CD4-positive, alpha-beta T cell treated with Interleukin-6 at 100 ng/mL for 8 hours (primary cell): ENCODE measurements around the gene HNF1A.
"Not testable (repeated sequence)": the region's sequence is repeated elsewhere in the genome, so short reads cannot be mapped to it uniquely, and the experiment has no call there.

ENCODE experiments used
- DNase-seq: peaks from one replicate; pipeline ENCODE4 v3.0.0-alpha.2; 2020; ENCODE audit warnings: mixed read lengths, low spot score

HNF1A gene, protein sequence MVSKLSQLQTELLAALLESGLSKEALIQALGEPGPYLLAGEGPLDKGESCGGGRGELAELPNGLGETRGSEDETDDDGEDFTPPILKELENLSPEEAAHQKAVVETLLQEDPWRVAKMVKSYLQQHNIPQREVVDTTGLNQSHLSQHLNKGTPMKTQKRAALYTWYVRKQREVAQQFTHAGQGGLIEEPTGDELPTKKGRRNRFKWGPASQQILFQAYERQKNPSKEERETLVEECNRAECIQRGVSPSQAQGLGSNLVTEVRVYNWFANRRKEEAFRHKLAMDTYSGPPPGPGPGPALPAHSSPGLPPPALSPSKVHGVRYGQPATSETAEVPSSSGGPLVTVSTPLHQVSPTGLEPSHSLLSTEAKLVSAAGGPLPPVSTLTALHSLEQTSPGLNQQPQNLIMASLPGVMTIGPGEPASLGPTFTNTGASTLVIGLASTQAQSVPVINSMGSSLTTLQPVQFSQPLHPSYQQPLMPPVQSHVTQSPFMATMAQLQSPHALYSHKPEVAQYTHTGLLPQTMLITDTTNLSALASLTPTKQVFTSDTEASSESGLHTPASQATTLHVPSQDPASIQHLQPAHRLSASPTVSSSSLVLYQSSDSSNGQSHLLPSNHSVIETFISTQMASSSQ

DNA sequence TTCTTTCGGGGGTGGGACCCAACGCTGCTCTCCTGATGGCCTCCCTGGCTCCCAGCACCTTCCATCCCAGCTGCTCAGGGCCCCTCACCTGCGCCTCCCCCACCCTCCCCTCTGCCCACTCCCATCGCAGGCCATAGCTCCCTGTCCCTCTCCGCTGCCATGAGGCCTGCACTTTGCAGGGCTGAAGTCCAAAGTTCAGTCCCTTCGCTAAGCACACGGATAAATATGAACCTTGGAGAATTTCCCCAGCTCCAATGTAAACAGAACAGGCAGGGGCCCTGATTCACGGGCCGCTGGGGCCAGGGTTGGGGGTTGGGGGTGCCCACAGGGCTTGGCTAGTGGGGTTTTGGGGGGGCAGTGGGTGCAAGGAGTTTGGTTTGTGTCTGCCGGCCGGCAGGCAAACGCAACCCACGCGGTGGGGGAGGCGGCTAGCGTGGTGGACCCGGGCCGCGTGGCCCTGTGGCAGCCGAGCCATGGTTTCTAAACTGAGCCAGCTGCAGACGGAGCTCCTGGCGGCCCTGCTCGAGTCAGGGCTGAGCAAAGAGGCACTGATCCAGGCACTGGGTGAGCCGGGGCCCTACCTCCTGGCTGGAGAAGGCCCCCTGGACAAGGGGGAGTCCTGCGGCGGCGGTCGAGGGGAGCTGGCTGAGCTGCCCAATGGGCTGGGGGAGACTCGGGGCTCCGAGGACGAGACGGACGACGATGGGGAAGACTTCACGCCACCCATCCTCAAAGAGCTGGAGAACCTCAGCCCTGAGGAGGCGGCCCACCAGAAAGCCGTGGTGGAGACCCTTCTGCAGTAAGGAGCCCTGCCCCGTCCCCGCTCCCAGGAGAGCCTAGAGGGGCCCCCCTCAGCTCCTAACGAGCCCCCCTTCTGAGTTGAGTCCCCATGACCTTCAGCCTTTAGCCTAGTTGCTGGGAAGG, at the start of gene HNF1A:
HNF1A (plus strand) TSS at position 248 of the 924 bp plus-strand sequence; CDS start at position 474, 226 bp downstream.
- DNase-seq: no peak

DNA sequence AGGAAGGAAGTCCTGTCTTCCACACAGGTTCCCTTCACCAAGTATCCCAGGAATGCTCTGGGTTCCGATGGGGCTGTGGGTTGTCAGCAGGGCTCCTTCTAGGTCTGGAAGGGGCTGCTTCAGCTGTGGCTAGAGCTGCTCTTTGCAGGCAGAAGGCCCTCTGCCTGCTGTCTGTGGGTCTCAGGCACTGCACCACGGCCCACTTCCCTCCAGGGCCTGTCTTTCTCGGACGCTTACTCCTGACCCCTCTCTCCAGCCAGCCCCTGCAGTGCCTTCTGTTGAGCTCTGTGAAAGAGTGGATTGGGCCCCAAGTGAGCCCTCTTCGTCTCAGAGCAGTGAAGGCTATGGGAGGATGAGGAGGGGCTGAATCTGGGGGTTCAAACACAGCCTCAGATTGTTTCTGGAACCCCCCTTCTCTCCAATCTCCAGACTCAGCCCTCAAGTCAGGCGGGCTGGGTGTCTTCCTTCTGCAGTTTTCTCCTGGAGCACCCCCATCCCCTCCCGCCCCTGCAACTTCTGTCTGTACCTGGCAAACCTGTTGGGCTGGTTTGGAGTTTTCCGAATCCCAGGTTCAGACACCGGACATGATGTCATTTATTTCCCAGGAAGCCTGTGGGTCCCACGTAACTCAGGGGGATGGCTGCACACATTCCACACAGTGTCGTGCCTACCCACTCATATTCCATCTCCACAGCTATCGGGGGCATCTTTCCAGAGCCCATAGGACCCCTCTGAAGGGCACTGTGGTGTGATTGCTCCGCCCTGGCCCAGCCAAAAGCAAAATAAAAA, 49.3 kb upstream of the HNF1A start:
- no peak for DNase-seq

DNA sequence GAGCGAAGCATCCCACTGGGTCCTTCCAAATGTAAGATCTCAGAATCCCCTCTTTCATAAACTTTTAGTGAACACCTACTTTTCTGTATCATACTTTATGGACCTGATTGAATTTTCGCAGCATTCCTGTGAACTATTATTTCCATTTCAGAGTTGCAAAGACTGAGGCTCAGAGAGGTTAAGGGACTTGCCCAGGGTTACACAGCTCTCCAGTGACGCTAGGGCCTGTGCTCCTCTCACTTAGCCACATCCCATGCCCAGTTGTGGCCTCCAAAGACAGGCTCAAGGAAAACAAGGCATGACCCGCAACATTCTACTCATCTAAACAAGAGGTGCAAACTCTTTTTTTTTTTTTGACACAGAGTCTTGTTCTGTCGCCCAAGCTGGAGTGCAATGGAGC, 48.3 kb upstream of the HNF1A start:
- no peak for DNase-seq

DNA sequence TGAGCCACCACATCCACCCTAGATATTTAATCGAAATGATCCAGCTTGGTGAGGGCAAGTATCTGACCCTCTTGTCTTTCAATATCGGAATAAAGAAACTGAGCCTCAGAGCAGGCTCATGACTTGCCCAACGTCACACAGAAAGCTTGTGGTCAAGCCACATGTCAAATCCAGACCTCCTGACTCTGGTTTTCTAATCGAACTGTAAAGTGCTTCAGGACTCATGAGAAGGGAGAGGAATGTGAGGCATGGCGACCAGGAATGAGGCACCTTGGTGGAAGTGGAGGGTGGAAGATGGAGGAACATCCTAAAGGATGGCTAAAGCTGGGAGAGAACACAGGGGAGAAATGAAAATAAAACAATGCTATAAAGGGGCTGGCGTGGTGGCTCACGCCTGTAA, 46.3 kb upstream of the HNF1A start:
- no peak for DNase-seq

DNA sequence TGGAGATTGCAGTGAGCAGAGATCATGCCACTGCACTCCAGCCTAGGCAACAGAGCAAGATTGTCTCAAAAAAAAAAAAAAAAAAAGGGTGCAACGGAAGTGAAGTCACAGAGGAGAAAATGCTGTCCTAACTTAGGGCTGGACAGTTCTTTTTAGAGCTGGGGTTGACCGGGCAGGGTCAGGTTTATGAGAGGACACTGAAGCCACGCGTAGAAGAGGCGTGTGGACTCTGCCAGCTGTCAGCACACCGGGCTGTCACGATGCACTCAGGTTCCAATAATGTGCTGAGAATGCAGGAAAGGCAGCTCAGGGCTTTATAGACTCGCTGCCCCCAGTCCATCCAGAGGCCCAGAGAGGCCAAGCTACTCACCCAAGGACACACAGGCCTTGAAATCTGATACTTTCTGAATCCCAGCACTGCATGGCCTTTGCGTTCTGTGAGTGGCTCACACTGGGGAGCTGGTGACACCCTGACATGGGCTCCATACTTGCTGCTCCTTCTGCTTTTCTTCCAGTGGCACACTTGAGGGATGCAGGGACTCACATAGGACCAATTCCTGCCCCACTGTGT, 45.3 kb upstream of the HNF1A start:
- no peak for DNase-seq

DNA sequence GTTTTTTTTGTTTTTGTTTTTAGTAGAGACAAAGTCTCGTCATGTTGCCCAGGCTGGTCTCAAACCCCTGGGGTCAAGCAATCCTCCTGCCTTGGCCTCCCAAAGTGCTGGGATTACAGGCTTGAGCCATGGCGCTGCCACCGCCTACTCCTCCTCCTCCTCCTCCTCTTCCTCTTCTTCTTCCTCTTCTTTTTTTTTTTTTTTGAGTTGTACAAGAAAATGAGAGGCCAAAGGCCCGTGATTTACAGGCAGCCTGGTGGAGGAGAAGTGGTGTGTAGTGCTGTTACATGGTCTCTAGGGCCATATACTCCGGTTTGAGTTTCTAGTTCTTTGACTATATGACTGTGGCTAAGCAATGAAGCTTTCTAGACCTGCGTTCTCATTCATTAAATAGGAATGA, 44.6 kb upstream of the HNF1A start:
- DNase-seq: no peak

DNA sequence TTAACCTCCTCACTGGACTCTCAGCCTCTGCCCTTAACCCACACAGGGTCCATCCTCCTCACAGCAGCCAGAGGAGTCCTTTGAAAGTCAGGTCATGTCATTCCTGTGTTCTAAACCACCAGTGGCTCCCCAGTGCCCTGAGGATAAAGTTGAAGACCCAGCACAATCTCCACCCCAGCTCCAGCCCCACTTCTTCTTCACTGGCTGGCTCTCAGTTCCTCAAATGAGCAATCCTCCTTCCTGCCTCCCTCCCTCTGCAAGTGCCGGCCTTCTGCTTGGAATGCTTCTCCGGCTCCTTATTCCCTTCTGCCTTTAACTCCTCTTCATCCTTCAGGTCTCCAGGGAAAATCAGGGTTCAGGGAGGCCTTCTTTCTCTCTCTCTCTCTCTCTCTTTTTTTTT, 42.1 kb upstream of the HNF1A start:
- no peak for DNase-seq

DNA sequence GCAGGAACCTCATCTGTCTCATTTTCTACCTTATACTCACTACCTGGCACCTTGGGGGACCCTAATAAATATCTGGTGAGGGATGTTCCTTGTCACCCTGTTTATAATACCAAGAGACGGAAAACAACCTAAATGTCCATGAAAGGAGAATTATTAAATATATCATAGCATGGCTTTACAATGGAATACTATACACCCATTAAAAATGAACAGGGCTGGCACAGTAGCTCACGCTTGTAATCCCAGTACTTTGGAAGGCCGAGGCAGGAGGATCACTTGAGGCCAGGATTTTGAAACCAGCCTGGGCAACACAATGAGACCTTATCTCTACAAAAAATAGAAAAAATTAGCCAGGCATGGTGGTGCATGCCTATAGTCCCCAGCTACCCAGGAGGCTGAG, 39.8 kb upstream of the HNF1A start:
- DNase-seq: no peak

DNA sequence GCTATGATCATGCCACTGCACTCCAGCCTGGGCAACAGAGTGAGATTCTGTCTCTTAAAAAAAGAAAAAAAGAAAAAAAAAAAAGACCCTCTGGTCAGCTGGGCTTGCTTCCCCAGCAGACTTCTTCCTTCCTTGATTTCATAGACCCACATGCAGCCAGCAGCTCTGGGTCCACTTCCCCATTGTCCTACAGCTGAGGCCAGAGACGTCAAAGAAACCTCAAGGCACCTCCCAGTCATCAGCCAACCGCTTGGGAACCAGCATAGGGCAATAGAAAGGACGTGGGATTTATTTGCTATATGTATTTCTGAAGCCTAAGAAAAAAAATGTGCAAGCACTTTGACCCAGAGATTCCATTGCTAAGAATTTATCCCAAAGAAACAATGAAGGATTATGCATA, 38.8 kb upstream of the HNF1A start:
- DNase-seq: no peak

DNA sequence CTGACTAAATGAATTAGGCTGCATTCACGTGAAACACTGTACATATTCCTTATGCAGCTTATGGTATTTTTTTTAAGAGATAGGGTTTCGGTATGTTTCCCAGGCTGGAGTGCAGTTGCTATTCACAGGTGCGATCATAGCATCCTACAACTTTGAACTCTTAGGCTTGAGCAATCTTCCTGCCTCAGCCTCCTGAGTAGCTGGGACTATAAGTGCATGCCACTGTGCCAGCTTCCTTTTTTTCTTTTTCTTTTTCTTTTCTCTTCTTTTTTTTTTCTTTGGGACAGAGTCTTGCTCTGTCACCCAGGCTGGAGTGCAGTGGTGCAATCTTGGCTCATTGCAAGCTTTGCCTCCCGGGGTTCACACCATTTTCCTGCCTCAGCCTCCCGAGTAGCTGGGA, 38.3 kb upstream of the HNF1A start:
- DNase-seq: no peak

DNA sequence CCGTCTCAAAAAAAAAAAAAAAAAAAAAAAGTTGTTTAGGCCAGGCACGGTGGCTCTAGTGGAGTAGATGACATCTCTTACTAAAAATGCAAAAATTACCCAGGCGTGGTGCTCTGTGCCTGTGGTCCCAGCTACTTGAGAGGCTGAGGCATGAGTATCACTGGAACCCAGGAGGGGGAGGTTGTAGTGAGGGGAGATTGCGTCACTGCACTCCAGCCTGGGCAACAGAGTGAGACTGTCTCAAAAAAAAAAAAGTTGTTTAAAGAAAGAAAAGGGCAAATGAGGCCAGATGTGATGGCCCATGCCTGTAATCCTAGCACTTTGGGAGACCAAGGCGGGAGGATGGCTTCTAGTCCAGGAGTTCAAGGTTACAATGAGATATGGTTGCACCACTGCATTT, 37.5 kb upstream of the HNF1A start:
- no peak for DNase-seq

DNA sequence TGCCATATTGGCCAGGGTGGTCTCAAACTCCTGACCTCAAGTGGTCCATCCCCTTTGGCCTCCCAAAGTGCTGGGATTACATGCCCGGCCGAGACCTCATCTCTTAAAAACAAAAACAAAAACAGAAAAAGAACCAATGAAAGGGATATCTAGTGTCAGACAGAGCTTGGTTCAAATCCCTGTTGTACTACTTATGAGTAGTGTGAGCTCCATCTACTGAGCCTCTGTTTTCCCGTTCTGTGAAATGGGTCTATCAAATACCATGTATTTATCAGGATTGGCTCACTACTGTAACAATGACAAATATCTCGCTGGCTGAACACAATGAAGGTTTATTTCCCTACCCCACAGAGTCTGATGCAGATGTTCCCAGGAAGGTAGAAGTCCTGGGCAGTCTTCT, 36.9 kb upstream of the HNF1A start:
- DNase-seq: no peak

DNA sequence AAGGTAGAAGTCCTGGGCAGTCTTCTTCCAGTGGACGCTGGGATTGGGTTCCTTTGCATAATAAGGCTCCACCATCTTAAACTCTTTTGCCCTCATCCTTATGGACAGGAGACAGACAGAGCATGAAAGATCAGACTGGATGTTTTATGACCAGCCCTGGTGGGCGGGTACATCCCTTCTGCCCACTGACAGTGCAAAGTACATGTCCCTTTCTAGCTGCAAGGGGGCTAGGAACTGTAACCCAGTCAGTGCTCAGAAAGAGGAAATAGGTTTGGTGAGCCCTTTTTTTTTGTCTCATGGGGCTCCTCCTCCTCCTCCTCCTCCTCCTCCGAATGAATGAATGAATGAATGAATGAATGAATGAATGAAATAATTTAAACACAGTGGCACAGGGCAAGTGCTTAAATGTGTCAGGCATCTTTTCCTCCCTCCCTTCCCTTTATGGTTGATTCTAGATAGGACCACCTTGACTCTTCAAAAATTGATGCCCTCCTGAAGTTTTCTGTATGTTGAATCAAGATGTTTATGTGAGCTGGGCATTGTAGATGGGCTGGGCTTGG, 36.4 kb upstream of the HNF1A start:
- DNase-seq: no peak

DNA sequence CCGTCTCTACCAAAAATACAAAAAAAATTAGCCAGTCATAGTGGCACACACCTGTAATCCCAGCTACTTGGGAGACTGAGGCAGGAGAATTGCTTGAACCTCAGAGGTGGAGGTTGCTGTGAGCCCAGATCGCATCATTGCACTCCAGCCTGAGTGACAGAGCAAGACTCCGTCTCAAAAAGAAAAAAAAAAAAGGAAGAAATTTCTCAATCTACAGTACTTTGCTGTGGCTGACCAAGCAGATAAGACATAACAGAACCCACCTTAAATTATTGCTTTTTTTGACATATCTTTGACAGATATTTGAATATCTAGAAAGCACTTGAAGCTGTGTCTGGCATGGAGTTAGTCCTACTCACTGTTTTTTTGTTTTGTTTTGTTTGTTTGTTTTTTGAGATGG, 34.9 kb upstream of the HNF1A start:
- DNase-seq: no peak

DNA sequence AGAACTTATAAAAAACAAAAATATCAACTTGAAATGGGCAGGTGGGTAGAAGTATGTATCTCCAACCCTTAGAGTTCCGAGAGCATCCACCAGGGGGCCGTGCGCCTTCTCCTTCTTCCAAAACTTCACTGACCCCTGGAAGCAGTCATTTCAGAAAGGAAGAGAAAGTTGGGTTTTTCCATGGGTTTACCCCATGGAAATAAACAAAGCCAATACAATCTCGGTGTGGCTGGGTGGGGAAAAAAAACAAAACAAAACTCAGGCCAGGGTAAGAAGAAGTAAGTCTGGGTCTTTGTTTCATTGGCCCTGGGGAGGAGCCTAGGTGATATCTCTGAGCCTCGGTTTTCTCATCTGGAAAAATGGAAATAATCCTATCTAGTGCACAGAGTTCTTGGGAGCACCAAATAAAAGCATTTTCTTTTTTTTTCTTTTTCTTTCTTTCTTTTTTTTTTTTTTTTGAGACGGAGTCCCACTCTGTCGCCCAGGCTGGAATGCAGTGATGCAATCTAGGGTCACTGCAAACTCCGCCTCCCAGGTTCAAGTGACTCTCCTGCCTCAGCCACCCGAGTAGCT, 33.6 kb upstream of the HNF1A start:
- peak; percentile 44 for DNase-seq

DNA sequence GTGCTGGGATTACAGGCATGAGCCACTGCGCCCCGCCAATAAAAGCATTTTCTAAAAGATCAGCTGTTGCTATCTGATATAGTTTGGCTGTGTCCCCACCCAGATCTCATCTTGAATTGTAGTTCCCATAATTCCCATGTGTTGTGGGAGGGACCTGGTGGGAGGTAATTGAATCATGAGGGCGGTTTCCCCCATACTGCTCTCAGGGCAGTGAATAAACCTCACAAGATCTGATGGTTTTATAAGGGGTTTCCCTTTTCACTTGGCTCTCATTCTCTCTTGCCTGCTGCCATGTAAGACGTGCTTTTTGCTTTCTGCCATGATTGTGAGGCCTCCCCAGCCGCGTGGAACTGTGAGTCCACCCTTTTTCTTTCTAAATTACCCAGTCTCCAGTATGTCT, 32.8 kb upstream of the HNF1A start:
- DNase-seq: not testable (repeated sequence)

DNA sequence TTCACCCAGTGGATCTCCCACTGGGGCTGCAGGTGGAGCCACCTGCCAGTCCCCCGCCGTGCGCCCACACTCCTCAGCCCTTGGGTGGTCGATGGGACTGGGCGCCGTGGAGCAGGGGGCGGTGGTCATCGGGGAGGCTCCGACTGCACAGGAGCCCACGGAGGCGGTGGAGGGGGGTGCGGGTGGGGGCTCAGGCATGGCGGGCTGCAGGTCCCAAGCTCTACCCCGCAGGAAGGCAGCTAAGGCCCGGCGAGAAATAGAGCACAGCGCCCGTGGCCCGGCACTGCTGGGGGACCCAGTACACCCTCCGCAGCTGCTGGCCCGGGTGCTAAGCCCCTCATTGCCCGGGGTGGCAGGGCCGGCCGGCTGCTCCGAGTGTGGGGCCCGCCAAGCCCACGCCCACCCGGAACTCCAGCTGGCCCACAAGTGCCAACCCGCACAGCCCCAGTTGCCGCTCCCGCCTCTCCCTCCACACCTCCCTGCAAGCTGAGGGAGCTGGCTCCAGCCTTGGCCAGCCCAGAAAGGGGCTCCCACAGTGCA, 28.0 kb upstream of the HNF1A start:
- not testable (repeated sequence) for DNase-seq

DNA sequence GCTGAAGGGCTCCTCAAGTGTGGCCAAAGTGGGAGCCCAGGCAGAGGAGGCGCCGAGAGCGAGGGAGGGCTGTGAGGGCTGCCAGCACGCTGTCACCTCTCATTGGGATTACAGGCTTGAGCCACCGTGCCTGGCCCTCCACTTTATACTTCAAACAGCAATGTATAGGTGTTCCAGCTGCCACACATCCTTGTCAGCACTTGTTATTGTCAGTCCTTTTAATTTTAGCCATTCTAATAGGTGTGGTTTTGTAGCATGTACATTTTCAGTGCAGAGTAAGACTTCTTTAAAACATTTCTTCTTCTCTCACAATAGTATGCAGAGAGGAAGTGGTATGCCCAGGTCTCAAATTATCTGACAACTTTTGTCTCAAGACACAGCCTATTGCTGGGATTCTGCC, 27.5 kb upstream of the HNF1A start:
- DNase-seq: no peak

DNA sequence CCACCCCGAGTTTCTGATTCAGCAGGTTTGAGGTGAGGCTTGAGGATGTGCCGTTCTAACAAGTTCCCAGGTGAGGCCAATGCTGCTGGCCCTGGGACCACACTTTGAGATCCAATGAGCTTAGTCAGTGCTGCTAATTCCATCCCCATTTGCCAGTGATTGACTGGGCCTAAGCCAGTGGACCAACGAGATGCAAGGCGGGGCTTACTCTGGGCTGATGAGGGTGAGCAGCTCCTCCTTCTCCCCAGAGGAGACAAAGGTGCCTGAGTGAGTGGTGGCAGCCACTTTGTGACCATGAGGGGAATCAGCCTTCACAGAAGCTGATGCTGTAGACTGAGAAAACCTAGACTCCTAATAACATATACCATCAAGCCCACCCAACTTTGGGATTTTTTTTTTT, 23.1 kb upstream of the HNF1A start:
- DNase-seq: no peak

DNA sequence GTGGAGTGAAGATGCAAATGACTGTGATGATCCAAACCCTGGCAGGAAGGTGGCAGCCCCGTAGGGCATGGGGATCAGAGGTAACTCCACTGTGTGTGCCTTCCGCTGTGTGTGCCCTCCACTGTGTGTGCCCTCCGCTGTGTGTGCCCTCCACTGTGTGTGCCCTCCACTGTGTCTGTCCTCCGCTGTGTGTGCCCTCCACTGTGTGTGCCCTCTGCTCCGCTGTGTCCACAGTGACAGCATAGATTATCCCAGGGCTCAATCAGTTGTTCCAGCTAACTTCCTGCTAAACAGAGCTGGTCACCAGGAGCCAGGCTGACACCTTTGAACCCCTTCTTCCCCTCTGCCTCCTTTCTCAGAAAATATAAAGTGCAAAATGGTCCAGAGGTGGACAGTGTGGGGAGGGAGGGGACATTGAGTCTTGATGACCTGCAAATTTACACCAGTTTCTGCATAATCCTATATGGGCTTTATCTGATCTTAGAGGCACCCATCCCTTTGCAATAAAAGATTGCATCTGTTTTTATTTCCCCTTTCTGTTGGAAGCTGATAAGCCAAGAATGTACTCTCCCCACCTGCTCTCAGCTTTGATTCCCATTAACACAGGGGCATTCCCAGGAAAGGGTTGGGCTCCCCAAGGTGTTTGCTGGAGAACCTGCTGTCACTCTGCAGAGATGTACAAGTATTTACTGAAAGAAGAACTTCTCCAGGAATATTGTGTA, 21.6 kb upstream of the HNF1A start:
- no peak for DNase-seq
